GM18907 (cell line): Measurements from ENCODE around the gene ARMC9.
"Not testable (repeated sequence)": the region's sequence is repeated elsewhere in the genome, so short reads cannot be mapped to it uniquely, and the experiment has no call there.

Source experiments
- ATAC-seq: cut with Tn5 transposase; IDR thresholded peaks from one replicate; pipeline ENCODE4 v1.9.1; 2021; ENCODE audit warnings: mild to moderate bottlenecking, moderate library complexity; ENCODE audit not compliant: unreplicated experiment

ARMC9 gene

GRCh38 chr2:231198291-231199173 is at the start of gene ARMC9:
ARMC9 (plus strand) TSS chr2:231198631; CDS start chr2:231206239, 7,608 bp downstream.
- ATAC-seq = peak; percentile 92

- ATAC-seq = no peak
These were observed 45.5 kb upstream of the ARMC9 start for GRCh38 chr2:231152800-231153557.

GRCh38 chr2:231159306-231159705 is 39.1 kb upstream of the ARMC9 start:
- no peak for ATAC-seq

DNA sequence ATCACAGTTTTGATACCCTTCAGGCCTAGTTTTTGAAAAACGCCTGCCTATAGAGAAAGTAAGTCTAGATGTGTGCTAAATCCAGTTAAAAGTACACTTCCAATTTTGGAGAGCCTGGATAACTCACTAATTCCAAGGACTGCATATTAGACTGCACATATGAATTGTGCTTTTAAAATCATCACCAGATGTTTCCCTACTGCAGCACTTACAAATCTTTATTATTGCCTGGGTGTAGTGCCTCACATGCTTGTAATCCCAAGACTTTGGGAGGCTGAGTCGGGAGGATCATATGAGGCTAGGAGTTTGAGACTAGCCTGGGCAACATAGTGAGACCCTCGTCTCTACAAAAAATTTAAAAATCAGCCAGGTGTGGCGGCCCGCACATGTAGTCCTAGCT is 37.7 kb upstream of the ARMC9 start:
- ATAC-seq = no peak

GRCh38 chr2:231161252-231161839 is 37.1 kb upstream of the ARMC9 start:
- ATAC-seq = no peak

DNA sequence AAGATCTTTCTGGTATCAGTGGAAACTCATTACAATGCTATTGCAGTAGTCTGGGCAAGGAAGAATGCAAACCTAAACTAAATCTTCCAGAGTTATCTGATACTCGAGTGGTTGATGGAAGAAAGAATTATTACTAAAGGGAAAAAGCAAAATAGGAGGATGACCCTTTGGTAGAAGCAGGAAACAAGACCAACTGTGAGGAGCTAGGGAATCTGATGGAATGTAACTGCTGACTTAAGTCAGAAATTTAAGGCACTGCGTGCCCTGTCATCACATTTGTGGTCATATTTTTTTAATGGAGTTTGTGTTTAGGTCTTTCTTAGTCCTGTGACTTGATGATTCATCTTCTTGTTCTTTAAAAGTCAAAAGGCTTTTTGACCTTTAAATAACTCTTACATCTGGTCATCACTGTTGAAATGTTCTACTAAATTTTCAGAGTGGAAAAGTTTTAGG is 36.5 kb upstream of the ARMC9 start:
- no peak for ATAC-seq

DNA sequence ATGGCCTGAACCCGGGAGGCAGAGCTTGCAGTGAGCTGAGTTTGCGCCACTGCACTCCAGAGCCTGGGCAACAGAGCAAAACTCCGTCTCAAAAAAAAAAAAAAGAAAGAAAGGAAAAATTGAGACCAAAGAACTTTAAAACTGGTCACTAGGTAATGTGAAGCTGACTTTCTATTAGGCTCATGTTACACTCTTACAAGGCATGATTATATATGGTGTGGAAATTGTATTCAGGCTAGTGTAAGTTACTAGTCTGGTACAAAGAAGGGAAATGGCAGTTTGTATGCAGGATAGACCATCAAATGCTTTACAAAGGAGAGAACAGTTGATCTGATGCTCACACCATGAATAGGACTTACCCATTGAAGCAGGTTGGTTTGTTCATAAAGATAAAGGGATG is 35.4 kb upstream of the ARMC9 start:
- no peak for ATAC-seq

DNA sequence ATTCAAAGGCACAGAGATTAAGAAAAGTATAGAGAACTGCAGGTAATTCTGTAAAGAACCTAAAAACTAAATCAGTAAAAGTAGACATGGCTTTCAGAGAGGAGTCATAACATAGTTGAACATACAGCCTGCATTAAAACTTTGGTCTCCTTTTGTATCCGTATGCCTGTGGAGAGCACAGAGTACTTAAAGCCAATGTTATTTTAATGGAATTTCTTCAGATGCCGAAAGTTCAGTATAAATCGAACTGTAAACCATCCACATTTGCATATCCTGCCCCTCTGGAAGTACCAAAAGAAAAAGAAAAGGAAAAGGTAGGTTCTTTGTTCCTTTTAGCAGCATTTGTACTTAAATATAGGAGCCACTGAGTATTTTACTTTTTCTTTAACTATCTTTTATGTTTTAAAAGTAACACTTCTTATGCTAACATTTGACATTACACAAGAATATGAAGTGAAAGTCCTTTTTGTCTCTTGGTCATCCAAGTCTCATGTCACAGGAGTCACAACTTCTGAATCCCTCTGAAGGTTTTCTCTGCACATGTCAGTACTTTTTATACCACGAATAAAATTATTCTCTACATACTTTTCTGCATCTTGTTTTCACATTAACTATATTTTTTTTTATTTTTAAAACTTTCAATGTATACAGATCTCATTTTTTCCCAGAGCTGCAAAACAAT is 34.9 kb upstream of the ARMC9 start:
- ATAC-seq = no peak

GRCh38 chr2:231167745-231168459 is 30.5 kb upstream of the ARMC9 start:
- ATAC-seq = no peak

- ATAC-seq = no peak
These were observed 29.8 kb upstream of the ARMC9 start for GRCh38 chr2:231168460-231169139.

DNA sequence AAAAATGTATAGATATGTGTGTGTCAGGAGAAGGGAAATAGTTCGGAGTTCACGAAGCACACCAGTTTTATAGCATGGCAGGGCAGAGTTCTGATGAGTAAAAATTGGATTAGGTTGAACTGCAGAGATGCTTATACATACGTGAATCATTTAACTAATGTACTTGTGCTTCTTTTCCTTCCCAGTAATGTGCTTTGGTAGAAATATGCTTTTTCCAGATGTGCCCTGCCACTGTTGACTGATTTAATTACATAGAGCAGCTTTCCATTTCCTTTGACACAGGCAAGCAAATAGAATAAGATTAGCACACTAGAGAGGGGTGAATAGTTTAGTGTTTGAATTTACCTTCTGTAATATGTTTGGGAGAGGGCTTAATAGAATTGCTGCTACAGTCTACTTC is 28.9 kb upstream of the ARMC9 start:
- no peak for ATAC-seq

- ATAC-seq = no peak
These were observed 28.4 kb upstream of the ARMC9 start for GRCh38 chr2:231170055-231170454.

DNA sequence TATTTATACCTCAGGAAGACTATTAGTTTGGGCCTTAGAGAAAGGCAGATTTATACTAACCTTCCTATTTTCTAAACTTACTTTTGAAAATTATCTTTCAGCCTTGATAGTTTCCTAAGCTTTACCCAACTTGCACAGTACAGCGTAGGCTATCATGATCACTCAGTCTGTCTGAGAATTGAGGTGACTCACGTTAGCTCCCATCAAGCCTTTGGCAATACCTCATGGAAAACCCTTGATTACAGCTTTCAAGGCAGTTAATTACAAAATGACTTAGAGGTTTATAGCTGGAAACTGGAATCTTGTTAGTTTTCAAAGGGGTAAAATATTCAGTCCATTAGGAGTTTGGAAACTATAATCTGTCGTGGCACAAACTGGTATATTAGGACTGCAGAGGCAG is 26.4 kb upstream of the ARMC9 start:
- no peak for ATAC-seq

- ATAC-seq = no peak
These were observed 24.2 kb upstream of the ARMC9 start for GRCh38 chr2:231174211-231174651.

GRCh38 chr2:231176066-231176465 is 22.4 kb upstream of the ARMC9 start:
- ATAC-seq = no peak

DNA sequence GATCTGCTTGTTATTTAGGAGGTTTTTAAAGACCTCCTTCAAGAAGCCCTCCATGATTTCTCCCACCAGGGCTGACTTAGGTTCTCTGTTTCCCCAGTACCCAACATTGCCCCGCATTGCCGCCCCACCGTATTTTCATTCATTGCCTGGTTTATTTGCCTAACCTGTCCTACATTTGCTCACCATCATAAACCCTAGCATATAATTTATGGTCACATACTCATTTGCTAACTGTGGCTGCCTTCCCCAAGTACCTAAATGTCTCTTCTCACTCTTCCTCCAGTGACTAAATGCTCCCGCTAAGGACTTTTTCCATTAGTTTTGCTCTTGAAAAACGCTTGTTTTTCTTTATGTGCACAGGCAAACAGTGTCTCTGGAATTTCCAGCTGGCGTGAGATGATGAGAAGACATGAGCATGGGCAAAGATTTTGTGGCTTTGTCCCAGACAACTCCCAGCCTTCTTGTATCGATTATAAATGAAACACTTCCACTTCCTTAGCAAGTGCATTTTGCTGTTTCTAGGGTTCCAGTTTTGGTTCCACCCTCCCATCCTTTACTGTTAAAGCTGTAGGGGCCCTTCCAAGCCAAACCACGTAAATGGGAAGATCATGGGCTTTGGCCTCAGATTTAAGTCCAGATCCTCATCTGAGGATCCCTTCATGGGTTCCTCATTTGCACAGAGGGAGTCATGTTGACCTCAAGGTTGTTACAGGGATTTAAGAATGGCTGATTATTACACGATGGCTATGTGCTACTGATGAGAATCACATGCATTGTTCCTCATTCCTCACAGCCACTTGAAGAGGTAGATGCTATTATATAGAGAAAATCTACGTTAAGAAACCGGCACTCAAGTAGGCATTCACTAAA is 21.0 kb upstream of the ARMC9 start:
- no peak for ATAC-seq

- not testable (repeated sequence) for ATAC-seq
These were observed 19.6 kb upstream of the ARMC9 start for GRCh38 chr2:231178805-231179204.

GRCh38 chr2:231181860-231182512 is 16.4 kb upstream of the ARMC9 start:
- peak; percentile 55 for ATAC-seq
